ENCODE data around the gene CSNK1G2.

Gene CSNK1G2

DNA sequence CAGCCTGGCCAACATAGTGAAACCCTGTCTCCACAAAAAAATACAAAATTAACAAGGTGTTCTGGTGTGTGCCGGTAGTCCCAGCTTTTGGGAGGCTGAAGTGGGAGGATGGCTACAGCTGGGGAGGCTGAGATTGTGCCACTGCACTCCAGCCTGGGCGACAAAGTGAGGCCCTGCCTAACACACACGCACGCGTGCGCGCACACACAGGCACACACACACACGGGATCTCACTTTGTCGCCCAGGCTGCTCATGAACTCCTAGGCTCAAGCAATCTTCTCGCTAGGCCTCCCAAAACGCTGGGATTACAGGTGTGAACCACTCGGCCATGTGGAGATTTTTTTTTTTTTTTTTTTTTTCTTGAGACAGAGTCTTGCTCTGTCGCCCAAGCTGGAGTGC is 77.8 kb downstream of the CSNK1G2 start:
- DNase-seq (ENCODE audit: low read depth) = no peak

DNA sequence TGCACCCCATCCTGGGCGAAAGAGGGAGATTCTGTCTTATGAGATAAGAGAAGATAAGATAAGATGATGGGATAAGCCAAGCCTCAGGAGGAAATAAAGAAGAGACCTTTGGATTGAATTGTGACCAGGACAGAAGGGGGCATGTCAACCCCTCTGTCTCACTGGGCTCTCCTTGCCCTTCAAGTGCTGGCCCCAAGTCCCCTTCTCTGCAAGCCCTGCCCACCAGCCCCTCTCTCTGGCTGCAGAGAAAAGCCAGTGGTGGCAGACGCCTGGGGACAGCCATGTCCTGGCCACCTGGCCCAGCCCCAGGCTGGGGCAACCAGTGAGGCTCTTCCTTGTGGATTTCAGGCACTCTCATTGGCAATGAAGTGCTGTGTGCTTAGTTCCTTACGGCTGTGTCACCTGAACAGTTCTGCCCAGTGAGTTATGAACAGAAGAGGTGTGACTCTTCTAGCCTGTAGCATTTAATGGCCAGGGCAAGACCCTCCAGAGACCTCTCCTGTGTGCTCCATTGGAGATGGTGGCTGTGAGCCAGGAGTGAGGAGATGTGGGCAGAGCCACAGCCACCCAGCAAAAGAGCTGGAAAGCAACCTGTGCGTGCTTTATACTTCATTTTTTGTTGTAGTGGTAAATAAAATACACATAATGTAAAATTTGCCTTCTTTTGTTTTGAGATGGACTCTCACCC is 80.6 kb downstream of the CSNK1G2 start:
- no peak for DNase-seq (ENCODE audit: low read depth)

DNA sequence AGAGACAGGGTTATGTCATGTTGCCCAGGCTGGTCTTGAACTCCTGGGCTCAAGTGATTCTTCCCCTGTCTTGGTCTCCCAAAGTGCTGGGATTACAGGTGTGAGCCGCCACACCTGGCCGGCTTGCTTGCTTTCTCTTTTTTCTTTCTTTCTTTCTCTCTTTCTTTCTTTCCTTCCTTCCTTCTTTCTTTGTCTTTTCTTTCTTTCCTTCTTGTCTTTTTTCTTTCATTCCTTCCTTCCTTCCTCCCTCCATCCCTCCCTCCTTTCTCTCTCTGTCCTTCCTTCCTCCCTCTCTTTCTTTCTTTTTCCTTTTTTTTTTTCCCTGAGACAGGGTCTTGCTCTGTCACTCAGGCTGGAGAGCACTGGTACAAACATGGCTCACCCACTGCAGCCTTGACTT is 81.3 kb downstream of the CSNK1G2 start:
- DNase-seq (ENCODE audit: low read depth) = no peak

DNA sequence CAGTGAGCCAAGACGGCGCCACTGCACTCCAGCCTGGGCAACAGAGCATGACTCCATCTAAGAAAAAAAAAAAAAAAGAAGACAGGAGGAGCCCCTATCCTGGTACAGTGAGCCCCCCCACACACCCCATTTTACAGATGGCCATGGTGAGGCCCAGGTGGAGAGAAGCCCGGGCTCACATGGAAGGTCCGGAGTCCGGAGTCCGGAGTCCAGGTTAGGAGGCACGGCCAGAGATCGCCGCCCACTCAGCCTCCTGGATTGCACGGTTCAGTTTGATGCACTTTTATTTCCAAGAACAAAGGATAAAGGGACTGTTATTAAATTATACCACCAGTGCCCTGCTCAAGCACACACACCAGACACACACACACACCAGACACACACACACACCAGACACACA is 85.8 kb downstream of the CSNK1G2 start:
- no peak for DNase-seq (ENCODE audit: low read depth)

DNA sequence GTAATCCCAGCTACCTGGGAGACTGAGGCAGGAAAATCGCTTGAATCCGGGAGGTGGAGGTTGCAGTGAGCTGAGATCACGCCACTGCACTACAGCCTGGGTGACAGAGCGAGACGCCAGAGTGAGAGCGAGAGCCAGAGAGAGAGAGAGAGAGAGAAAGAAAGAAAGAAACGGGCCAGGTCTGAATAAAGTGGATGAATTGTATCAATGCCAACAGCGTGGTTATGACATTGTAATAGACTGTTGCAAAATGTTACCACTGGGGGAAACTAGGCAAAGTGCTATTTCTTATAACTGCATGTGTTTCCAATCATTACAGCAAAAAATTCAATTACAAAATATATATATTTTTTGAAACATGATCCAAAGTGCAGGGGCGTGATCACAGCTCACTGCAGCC is 86.4 kb downstream of the CSNK1G2 start:
- DNase-seq (ENCODE audit: low read depth) = no peak
